T-helper 1 cell treated with Interleukin-12 subunit alpha and Interleukin-12 subunit beta and Interleukin-4 antibody, amounts not matched to agents 30 μg/mL and 1 μg/mL, for 36 hours (primary cell): ENCODE measurements around the gene GPAT2.
A peak's percentile ranks its signal among the peaks of the same experiment; 100 is the strongest.
"Not testable (repeated sequence)": the region's sequence is repeated elsewhere in the genome, so short reads cannot be mapped to it uniquely, and the experiment has no call there.

ENCODE experiments used
- H3K27ac Mint-ChIP-seq: one replicate; pipeline ENCODE4 v1.8.0; 2021; ENCODE audit warnings: mild to moderate bottlenecking, mixed read lengths
- H3K27me3 Mint-ChIP-seq: one replicate; pipeline ENCODE4 v1.8.0; 2021; ENCODE audit warnings: low read depth, mixed read lengths
- H3K36me3 Mint-ChIP-seq: one replicate; pipeline ENCODE4 v1.8.0; 2021; ENCODE audit warnings: low read depth, mixed read lengths
- H3K4me1 Mint-ChIP-seq: one replicate; pipeline ENCODE4 v1.8.0; 2021; ENCODE audit warnings: low read depth, mixed read lengths
- H3K4me3 Mint-ChIP-seq: one replicate; pipeline ENCODE4 v1.8.0; 2021; ENCODE audit warnings: mild to moderate bottlenecking, moderate library complexity, mixed read lengths
- H3K9me3 Mint-ChIP-seq: one replicate; pipeline ENCODE4 v1.8.0; 2021; ENCODE audit warnings: mixed read lengths

The GPAT2 gene

DNA sequence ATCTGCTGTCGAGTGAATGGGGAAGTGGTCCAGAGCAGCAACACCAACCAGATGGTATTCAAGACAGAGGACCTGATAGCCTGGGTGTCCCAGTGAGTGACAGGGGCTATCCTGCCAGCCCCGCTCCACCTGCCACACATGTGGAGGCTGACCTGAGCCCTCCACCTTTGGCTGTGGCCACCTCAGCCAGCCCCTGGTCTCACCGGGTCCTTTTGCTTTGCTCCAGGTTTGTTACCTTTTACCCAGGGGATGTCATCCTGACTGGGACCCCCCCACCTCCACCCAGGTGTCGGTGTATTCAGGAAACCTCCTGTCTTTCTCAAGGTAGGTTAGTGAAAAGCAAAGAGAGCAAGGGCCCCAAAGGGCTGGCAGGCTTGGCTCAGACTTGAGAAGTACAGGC, 13.6 kb downstream of the GPAT2 start:
- H3K9me3 Mint-ChIP-seq, H3K4me1 Mint-ChIP-seq, H3K27me3 Mint-ChIP-seq, H3K27ac Mint-ChIP-seq, H3K36me3 Mint-ChIP-seq, H3K4me3 Mint-ChIP-seq: not testable (repeated sequence)

DNA sequence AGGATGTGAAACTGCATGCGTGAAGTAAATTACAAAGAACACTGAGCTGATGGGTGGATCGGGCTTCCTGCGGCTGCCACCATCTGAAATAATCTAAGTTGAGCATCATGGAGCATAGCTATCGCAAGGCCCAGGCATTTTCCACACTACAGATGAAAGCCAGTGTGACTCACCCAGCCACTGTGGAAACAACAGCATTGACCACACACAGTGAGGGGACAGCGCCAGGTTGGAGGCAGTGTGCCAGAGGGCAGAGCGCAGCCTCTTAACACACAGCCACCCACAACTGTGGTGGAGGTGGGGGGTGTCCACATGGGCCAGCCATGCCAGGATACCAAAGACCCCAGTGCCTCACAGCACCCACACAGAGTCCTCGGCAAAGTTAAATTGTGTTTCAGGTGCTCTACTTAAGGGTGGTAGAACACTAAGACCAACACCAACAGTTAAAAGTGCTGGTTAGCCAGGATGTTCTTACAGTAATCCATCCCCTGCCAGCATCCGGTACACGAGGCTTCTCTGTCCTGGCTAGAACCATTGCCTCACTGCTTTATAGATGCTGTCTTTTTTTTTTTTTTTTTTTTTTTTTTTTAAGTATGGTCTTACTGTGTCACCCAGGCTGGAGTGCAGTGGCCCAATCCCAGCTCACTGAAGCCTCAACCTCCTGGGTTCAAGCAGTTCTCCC, 14.7 kb downstream of the GPAT2 start:
- not testable (repeated sequence) for H3K27ac Mint-ChIP-seq, H3K9me3 Mint-ChIP-seq, H3K4me1 Mint-ChIP-seq, H3K27me3 Mint-ChIP-seq, H3K36me3 Mint-ChIP-seq, H3K4me3 Mint-ChIP-seq

DNA sequence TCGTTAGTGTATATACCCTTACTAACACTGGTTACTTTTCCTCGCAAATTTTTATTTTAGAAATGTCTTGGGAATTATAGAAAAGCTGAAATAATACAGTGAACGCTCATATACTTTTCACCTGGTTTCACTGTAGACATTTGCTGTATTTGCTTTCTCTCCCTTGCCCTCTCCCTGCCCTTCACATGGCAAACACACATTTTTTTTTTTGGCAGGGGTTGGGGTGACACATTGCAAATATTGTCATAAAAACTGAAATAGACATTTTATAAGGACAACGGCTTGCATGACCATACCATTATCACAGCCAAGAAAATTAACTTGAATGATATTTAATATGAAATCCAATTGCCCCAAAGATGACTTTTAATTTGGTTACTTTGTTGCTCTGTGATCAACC, 18.4 kb downstream of the GPAT2 start:
- not testable (repeated sequence) for H3K36me3 Mint-ChIP-seq, H3K27me3 Mint-ChIP-seq, H3K9me3 Mint-ChIP-seq, H3K27ac Mint-ChIP-seq, H3K4me1 Mint-ChIP-seq, H3K4me3 Mint-ChIP-seq

DNA sequence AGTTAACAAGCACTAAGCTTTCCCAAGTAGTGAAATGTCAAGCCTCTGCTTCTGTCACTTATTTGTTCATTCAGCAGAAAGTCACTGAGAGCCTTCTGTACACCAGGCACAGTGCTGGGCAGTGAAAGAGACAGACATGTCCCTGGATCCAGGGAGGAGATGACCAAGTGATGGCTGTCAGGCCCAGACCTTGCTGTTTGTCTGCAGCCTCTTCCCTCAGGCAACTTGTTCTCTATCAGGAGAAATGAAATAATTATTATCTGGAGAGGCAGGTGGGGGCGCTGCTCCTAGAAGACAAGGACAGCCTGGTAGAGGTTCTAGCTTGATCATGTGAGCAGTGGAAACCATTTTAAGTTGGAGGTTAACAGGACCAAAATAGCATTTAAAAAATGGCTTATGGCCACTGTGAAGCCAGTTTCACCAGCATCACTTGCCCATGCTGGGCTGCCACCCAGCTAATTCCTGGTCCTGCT, 21.9 kb downstream of the GPAT2 start:
- not testable (repeated sequence) for H3K4me3 Mint-ChIP-seq, H3K27ac Mint-ChIP-seq, H3K36me3 Mint-ChIP-seq, H3K9me3 Mint-ChIP-seq, H3K4me1 Mint-ChIP-seq
- H3K27me3 Mint-ChIP-seq, result peaks cover 13% of the 10 kb centered on the region

DNA sequence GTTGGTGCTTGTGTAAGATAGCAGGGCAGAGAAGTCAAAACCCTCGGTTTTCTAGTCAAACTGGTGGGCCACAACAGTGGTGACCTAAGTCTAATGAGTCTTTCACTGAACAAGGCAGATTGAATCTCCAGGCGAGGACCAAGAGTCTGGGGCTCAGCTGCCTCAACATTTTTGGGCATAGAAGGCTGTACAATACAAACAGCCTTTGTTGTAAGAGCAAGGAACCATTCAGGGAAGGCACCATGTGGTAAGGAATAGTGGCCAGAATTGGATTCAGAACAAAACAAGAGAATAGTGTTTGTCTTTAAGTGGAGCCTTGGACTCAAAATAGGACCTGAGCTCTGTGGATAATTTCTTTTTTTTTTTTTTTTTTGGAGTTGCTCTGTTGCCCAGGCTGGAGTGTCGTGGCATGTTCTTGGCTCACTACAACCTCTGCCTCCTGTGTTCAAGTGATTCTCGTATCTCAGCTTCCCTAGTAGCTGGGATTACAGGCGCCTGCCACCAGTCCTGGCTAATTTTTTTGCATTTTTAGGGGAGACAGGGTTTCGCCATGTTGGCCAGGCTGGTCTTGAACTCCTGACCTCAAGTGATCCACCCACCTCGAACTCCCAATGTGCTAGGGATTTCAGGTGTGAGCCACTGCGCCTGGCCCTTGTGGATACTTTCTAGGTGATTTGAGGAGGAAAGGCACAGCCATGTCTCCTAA, 22.5 kb downstream of the GPAT2 start:
- H3K4me3 Mint-ChIP-seq, H3K27ac Mint-ChIP-seq, H3K36me3 Mint-ChIP-seq, H3K4me1 Mint-ChIP-seq, H3K9me3 Mint-ChIP-seq: not testable (repeated sequence)
- H3K27me3 Mint-ChIP-seq, result peaks cover 14% of the 10 kb centered on the region

DNA sequence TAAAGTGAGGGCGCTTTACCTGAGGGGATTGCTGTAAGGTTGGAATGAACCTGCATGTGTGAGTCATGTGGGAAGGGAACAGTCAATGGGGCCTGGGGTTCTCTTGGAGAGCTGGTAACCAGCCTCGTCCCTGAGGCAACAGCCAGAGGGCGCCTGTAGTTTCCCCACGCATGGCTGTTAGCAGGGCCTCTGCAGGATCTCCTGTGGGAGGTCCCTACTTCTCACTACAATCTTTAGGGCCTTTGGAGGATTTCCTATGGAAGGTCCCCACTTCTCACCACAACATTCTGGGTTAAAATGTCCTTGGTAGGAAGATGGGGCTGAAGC, 23.6 kb downstream of the GPAT2 start:
- H3K27ac Mint-ChIP-seq, H3K36me3 Mint-ChIP-seq, H3K4me1 Mint-ChIP-seq, H3K9me3 Mint-ChIP-seq: not testable (repeated sequence)
- H3K27me3 Mint-ChIP-seq, result peaks cover 22% of the 10 kb centered on the region
- H3K4me3 Mint-ChIP-seq, result peak overlapping the region; percentile 48

DNA sequence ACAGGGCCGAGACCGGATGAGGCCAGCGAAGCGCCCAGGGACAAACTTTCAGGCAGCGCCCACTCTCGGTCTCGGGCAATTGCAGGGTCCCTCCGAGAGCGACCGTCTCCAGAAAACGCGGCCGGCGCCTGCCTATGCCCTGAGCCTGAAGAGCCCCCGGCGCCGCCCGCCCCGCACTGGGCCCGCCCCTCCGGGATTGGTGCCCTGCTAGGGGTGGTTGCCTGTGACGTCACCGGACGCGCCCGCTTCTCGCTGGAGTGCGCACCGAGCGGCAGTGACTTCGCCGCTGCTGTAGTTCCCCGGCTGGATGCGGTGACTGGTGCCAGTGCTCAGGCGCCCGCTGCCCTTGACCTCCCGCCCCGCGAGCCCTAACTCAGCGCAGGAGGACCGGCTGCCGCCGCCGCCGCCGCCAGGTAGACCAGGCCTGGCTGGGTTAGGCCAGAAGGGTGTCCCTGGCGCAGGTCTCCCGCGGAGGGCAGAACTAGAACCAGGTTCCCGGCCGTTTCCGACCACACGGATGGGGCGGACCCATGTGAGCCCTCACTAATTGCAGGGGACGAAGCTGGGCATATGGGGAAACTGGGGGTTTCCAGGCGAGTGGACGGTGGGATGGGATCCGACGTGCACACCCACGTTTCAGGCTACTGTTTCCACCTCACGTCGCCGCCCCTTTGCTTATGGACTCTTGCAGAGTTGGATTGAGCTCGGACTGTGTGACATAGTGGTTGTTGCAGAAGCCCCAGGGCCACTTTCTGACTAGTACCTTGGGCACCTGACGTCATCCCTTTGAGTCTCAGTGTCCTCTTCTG, 24.2 kb downstream of the GPAT2 start:
- peak overlapping the region; percentile 82 for H3K27ac Mint-ChIP-seq
- peak overlapping the region; percentile 54 for H3K4me3 Mint-ChIP-seq

DNA sequence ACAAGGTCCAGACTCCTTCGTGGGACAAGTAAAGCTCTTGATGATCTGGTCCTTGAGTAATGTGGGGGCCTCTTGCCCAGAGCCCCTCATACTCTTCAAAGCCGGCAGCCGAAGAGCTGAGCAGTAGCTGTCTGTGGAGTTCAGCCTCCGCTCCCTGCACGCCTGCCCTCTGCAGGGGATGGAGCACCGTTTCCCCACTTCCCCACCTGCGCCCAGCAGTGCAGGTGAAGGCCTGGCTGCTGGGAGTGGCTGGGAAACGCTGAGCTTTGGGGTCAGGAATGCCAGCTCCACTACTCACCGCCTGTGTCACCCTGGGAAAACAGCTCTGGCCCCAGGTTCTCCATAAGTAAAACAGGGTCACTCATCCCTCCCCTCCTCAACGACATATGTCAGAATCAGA, 24.9 kb downstream of the GPAT2 start:
- Mint-ChIP-seq H3K27ac (peak overlapping the region; percentile 82), H3K4me3 (peak overlapping the region; percentile 54), H3K27me3 (peaks cover 32% of the 10 kb centered on the region)
- not testable (repeated sequence) for H3K36me3 Mint-ChIP-seq, H3K4me1 Mint-ChIP-seq, H3K9me3 Mint-ChIP-seq

More for the DNA sequence above, 24.2 kb downstream of the GPAT2 start:
- H3K36me3 Mint-ChIP-seq, H3K9me3 Mint-ChIP-seq, H3K4me1 Mint-ChIP-seq: not testable (repeated sequence)
- H3K27me3 Mint-ChIP-seq, result peaks cover 25% of the 10 kb centered on the region

DNA sequence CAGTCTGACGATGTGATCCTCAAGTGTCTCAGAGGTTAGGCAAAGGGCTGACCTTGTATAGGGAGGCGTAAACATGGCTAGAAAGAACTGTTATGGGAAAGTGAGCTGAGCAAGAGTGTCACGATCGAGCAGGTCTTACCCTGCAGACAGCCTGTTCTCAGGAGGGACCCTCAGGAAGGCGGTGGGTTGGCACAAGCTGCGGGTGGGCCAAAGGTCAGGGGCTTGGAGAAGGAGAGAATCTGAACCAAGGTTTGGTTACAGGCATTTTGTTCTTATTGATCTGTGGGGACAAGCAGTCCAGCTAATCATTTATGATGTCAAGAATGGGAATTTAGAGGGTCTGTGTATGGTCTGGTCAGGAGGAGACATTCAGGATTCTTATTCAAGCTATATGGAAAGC, 26.7 kb downstream of the GPAT2 start:
- H3K27ac Mint-ChIP-seq, H3K9me3 Mint-ChIP-seq, H3K4me3 Mint-ChIP-seq, H3K4me1 Mint-ChIP-seq, H3K36me3 Mint-ChIP-seq: not testable (repeated sequence)
- peaks cover 38% of the 10 kb centered on the region for H3K27me3 Mint-ChIP-seq

DNA sequence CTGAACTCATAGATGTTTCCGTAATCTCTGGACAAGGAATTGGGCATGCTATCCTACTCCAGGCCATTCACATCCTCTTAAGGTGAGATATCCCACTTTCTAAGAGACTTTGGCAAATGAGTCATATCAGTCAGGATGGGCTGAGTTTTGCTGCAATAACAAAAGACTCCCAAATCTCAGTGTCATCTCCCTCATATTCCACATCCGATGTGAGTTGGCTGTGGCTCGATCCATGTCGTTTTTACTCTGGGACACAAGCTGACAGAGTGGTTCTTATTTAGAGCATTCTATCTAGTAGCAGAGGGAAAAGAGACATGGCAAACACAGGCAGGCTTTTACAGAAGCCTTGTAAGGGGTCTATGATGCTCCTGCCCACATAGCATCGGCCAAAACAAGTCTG, 28.5 kb downstream of the GPAT2 start:
- H3K4me3 Mint-ChIP-seq, H3K36me3 Mint-ChIP-seq, H3K9me3 Mint-ChIP-seq, H3K4me1 Mint-ChIP-seq, H3K27ac Mint-ChIP-seq: not testable (repeated sequence)
- peaks cover 53% of the 10 kb centered on the region for H3K27me3 Mint-ChIP-seq

DNA sequence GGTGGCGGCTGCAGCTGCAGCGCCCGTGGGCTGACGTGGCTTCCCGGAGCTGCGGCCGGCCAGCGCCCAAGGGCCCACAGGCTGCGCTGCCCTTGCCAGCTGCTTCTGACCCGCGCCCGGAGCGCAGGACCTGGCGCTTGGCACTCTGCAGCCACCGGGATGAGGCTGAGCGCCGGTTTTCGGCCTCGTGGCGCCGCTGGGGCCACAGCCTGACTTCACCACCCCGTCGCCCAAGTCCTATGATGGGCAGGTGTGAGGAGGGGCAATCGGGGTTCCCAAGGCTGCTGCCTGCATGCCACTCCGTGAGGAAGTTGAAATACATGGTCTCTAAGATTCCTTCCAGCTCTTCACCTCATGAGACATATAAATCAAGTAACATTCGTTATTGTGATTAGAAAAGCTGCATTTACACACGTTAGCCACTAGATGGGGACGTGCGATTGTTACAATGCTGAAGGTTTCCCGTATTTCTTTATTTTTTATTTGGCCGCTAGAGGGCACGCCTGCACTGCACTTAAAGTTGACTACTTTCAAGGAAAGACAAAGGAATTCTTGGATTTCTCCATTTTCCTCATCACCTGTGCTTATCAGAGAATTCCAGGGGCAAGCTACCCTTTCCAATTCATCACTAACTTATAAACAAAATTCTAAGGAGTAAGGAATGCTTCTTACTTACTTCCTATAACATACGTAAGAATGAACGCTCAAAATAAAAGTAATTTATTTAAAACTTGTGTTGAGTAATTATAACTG, 42.0 kb downstream of the GPAT2 start:
- Mint-ChIP-seq H3K4me3 (peak overlapping the region; percentile 88), H3K27ac (peak overlapping the region; percentile 85), H3K27me3 (peaks cover 33% of the 10 kb centered on the region)
- not testable (repeated sequence) for H3K4me1 Mint-ChIP-seq, H3K9me3 Mint-ChIP-seq, H3K36me3 Mint-ChIP-seq

DNA sequence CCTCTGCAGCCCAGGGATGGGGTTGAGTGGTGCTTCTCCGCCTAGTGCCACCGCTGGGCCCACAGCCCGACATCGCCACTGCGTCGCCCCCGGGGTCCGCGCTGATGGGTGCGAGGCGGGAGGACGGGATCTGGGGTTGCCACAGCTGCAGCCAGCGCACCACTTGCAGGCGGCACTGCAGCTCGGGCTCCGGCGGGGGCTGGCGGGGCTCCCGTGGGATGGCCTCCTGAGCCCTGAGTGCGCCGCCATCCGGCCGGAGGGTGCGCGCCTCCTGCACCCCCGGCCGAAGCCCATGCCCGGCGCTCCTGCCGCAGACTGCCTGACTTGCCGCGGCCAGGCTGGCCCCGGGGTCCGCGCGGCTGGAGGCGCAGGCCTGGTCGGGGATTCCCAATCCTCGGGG, 42.6 kb downstream of the GPAT2 start:
- peak overlapping the region; percentile 73 for H3K4me3 Mint-ChIP-seq
- H3K27me3 Mint-ChIP-seq, result peaks cover 30% of the 10 kb centered on the region
- not testable (repeated sequence) for H3K4me1 Mint-ChIP-seq, H3K36me3 Mint-ChIP-seq, H3K9me3 Mint-ChIP-seq
- H3K27ac Mint-ChIP-seq, result peak overlapping the region; percentile 69

DNA sequence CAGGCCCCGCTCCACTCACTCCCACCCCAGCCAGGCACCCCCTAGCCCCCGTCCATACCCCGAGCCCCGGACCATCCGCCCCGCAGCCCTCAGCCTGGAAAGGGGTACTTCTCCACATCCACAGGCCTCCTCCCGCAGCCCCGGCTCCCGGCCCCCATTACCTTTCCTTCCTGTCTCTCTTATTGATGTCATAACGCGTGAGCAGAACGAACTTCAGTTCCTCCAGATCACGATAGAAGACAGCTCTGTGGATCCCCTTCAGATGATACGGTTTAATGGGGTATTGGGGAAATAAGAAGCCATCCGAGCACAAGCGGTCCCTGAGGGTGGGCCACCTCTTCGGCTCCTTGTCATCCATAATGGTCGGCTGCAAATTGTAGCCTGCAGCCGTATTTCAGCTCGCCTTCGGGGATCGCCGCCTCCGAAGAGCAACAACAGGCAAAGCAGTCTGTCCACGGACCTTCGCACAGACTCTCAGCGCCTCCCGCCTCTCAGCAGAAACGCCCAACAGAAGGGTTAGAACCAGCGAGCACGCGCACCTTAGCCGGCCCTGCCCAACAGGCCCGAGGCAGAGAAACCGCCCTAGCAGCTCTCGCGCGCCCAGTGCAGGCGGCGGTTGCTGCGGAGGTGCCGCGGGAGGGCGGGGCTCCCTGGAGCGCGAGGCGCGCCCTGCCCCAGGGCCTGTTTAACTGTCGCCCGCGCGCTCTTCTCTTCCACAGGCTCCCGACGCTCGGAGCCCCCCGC, 43.2 kb downstream of the GPAT2 start, which contains the start of gene ANKRD36C:
Gene ANKRD36C, minus strand, starts transcription at position 474 of the 744 bp plus-strand sequence. Its CDS starts 116 bp downstream, at position 358.
- H3K27ac Mint-ChIP-seq, result peak within 1 kb of the TSS; percentile 98

DNA sequence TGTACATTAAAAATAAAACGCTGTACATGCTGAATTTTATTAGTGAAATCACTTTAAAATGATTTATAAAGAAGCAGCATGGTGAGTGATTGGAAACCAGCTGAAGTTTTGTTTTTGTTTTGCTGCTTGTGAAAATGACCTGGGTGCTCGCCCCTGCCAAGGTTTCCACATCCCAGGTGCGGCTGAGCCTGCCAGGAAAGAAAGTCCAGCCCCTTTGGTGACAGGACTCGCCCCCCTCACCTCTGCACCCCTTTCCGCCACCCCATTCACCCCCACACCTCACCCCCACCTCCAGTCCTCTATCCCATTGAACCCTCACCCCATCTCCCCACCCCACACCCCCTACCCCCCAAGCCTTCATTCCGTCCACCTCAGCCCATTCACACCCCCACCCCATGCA, 43.8 kb downstream of the GPAT2 start:
- H3K36me3 Mint-ChIP-seq, H3K9me3 Mint-ChIP-seq, H3K4me1 Mint-ChIP-seq: not testable (repeated sequence)
- peaks cover 21% of the 10 kb centered on the region for H3K27me3 Mint-ChIP-seq
- H3K27ac Mint-ChIP-seq, result peak overlapping the region; percentile 68
- H3K4me3 Mint-ChIP-seq, result peak overlapping the region; percentile 79

More for the DNA sequence above, 43.2 kb downstream of the GPAT2 start, which contains the start of gene ANKRD36C:
- not testable (repeated sequence) for H3K9me3 Mint-ChIP-seq, H3K4me1 Mint-ChIP-seq, H3K36me3 Mint-ChIP-seq
- Mint-ChIP-seq H3K27me3 (peaks cover 24% of the 10 kb centered on the region), H3K4me3 (peak within 1 kb of the TSS; percentile 96)
